Activated CD4-positive, alpha-beta T cell treated with anti-CD3 and anti-CD28 coated beads, Interleukin-2, amount 10 ng/mL, durations not matched to agents 24 days and 14 days (primary cell): ENCODE measurements around the gene NUDT14. TPM values are rescaled to one million over a fixed set of nuclear protein-coding genes. Genes with fewer than 3 reads are reported as not detected.

Experiments
- DNase-seq: peaks from one replicate; pipeline ENCODE4 v3.0.0; 2022
- H3K27ac Mint-ChIP-seq: one replicate; pipeline ENCODE4 v1.8.0; 2022; ENCODE audit warnings: mild to moderate bottlenecking, mixed read lengths
- H3K27me3 Mint-ChIP-seq: one replicate; pipeline ENCODE4 v1.8.0; 2022; ENCODE audit warnings: mixed read lengths
- H3K36me3 Mint-ChIP-seq: one replicate; pipeline ENCODE4 v1.8.0; 2022; ENCODE audit warnings: low read depth, mild to moderate bottlenecking, mixed read lengths
- H3K4me1 Mint-ChIP-seq: one replicate; pipeline ENCODE4 v1.8.0; 2021; ENCODE audit warnings: mixed read lengths
- H3K4me3 Mint-ChIP-seq: one replicate; pipeline ENCODE4 v1.8.0; 2022; ENCODE audit warnings: mild to moderate bottlenecking, moderate library complexity, mixed read lengths
- H3K9me3 Mint-ChIP-seq: one replicate; pipeline ENCODE4 v1.8.0; 2021; ENCODE audit warnings: mixed read lengths
- intact Hi-C: fragments of 100-400 bp; cut with micrococcal nuclease; formaldehyde crosslinking; loops from one replicate; pipeline ENCODE4 v1.15.1; 2023
- total RNA-seq: library from RNA; stranded (reverse); gene quantifications from 2 replicates; pipeline ENCODE4 v1.2.3, GENCODE V29; 2022

The NUDT14 gene
- total RNA-seq, 1 donor from 2014 or later: 8.3 TPM

- H3K27me3 Mint-ChIP-seq: peaks cover 9% of the 10 kb centered on the region
- no peaks in the 10 kb centered on the region for H3K9me3 Mint-ChIP-seq
- H3K36me3 Mint-ChIP-seq: no peaks in the 10 kb centered on the region
- intact Hi-C loops: no loop called here
- no peak overlapping the region for H3K27ac Mint-ChIP-seq
- H3K4me3 Mint-ChIP-seq: no peak overlapping the region
- H3K4me1 Mint-ChIP-seq: no peaks in the 10 kb centered on the region
- DNase-seq: no peak
Measured at GRCh38 chr14:105131241-105131640, 49.9 kb downstream of the NUDT14 start.

GRCh38 chr14:105128059-105128458 is 53.1 kb downstream of the NUDT14 start:
- intact Hi-C loops: no loop called here
- Mint-ChIP-seq H3K4me3 (no peak overlapping the region), H3K36me3 (no peaks in the 10 kb centered on the region), H3K9me3 (no peaks in the 10 kb centered on the region), H3K27me3 (peaks cover 12% of the 10 kb centered on the region), H3K27ac (no peak overlapping the region), H3K4me1 (peaks cover 3% of the 10 kb centered on the region)
- no peak for DNase-seq

GRCh38 chr14:105126981-105127329 is 54.2 kb downstream of the NUDT14 start:
- Mint-ChIP-seq H3K27ac (no peak overlapping the region), H3K4me1 (peaks cover 3% of the 10 kb centered on the region), H3K36me3 (no peaks in the 10 kb centered on the region), H3K4me3 (no peak overlapping the region), H3K9me3 (peaks cover 10% of the 10 kb centered on the region), H3K27me3 (peaks cover 11% of the 10 kb centered on the region)
- intact Hi-C loops: no loop called here
- no peak for DNase-seq

- peaks cover 3% of the 10 kb centered on the region for H3K4me1 Mint-ChIP-seq
- peaks cover 14% of the 10 kb centered on the region for H3K9me3 Mint-ChIP-seq
- H3K27me3 Mint-ChIP-seq: peaks cover 11% of the 10 kb centered on the region
- no peaks in the 10 kb centered on the region for H3K36me3 Mint-ChIP-seq
- DNase-seq: no peak
- no peak overlapping the region for H3K4me3 Mint-ChIP-seq
- no peak overlapping the region for H3K27ac Mint-ChIP-seq
- intact Hi-C loops: no loop called here
Measured at GRCh38 chr14:105126126-105126980, 54.8 kb downstream of the NUDT14 start.

- no peak for DNase-seq
- Mint-ChIP-seq H3K4me3 (no peak overlapping the region), H3K27ac (no peak overlapping the region), H3K27me3 (peaks cover 11% of the 10 kb centered on the region), H3K36me3 (no peaks in the 10 kb centered on the region), H3K4me1 (peaks cover 3% of the 10 kb centered on the region), H3K9me3 (peaks cover 24% of the 10 kb centered on the region)
- intact Hi-C loops: no loop called here
Measured at GRCh38 chr14:105124823-105125222, 56.3 kb downstream of the NUDT14 start.

GRCh38 chr14:105123981-105124765 is 56.9 kb downstream of the NUDT14 start:
- Mint-ChIP-seq H3K27me3 (peaks cover 11% of the 10 kb centered on the region), H3K36me3 (no peaks in the 10 kb centered on the region), H3K27ac (no peak overlapping the region), H3K4me3 (no peak overlapping the region), H3K4me1 (peaks cover 3% of the 10 kb centered on the region), H3K9me3 (peaks cover 24% of the 10 kb centered on the region)
- intact Hi-C loops: no loop called here
- no peak for DNase-seq

GRCh38 chr14:105123064-105123665 is 57.9 kb downstream of the NUDT14 start:
- Mint-ChIP-seq H3K9me3 (peaks cover 24% of the 10 kb centered on the region), H3K27ac (no peak overlapping the region), H3K36me3 (no peaks in the 10 kb centered on the region), H3K4me1 (peaks cover 3% of the 10 kb centered on the region), H3K27me3 (peaks cover 15% of the 10 kb centered on the region), H3K4me3 (no peak overlapping the region)
- no peak for DNase-seq
- intact Hi-C loops: no loop called here

Other genes with a start within 250 kb of the NUDT14 start
- gene AHNAK2, start 202.9 kb downstream of the NUDT14 start, total RNA-seq: 0.02 TPM in 2 replicates
- gene CLBA1, start 195.5 kb downstream of the NUDT14 start, total RNA-seq: 2.4 and 2.5 TPM in 2 replicates
- 64.6 and 66.3 TPM in 2 replicates for gene CDCA4, start 160.2 kb downstream of the NUDT14 start, total RNA-seq
- gene GPR132, start 115.9 kb downstream of the NUDT14 start, total RNA-seq: 25.8 and 31.5 TPM in 2 replicates
- 9.7 and 11.2 TPM in 2 replicates for gene JAG2, start 12.5 kb downstream of the NUDT14 start, total RNA-seq
- gene BTBD6, start 67.2 kb upstream of the NUDT14 start, total RNA-seq: 39.8 and 40.1 TPM in 2 replicates
- gene BRF1, start 119.7 kb upstream of the NUDT14 start, total RNA-seq: 42.4 and 46.6 TPM in 2 replicates
- gene PACS2, start 133.4 kb upstream of the NUDT14 start, total RNA-seq: 31.5 and 33.9 TPM in 2 replicates
- gene TEX22, start 217.2 kb upstream of the NUDT14 start, total RNA-seq: 5.7 and 6.4 TPM in 2 replicates
- 187 and 192 TPM in 2 replicates for gene MTA1, start 238.5 kb upstream of the NUDT14 start, total RNA-seq